Measurements from ENCODE around the gene VSIR.

VSIR gene

DNA sequence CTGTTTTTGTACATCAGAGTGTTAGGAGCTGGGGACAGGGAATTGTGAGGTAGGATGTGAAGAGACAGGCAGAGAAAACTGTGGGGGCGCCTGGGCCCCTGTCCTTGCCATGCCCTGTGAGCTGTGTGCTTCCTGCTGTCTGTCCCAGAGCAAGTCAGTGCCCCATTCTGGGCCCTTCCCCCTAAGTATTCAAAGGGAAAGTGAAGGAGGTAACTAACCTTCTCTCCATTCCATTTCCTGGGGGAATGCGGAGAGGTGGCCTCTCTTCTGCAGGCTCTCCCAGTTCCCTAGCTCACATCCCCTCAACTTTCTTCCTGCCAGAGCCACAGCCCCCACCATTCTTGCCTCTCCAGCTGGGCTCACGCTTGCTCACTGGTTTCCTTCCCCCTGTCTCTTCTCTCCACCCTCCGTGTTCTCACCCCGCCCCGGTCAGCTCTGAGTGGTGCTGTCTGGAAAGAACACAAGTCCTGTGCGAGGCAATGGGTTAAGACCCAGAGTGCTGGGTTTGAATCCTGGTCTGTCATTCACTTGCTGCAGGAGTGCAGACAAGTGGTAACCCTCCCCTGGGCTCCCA is 9.7 kb upstream of the VSIR start:
- no peaks in the 10 kb centered on the region; the same call in 1 of the 2 replicates for H4K20me1 ChIP-seq (ENCODE audit: insufficient read depth, low read length)
- no peak for DNase-seq
- no peaks in the 10 kb centered on the region for H3K9me3 ChIP-seq (ENCODE audit: insufficient read depth, low read length, severe bottlenecking)
- no peak overlapping the region for H3K27ac ChIP-seq (ENCODE audit: low read length)
- no peak; the same call in 2 of the 3 replicates for ATAC-seq (ENCODE audit: insufficient read depth, low read depth)
- TF ChIP-seq, protein P1, sequence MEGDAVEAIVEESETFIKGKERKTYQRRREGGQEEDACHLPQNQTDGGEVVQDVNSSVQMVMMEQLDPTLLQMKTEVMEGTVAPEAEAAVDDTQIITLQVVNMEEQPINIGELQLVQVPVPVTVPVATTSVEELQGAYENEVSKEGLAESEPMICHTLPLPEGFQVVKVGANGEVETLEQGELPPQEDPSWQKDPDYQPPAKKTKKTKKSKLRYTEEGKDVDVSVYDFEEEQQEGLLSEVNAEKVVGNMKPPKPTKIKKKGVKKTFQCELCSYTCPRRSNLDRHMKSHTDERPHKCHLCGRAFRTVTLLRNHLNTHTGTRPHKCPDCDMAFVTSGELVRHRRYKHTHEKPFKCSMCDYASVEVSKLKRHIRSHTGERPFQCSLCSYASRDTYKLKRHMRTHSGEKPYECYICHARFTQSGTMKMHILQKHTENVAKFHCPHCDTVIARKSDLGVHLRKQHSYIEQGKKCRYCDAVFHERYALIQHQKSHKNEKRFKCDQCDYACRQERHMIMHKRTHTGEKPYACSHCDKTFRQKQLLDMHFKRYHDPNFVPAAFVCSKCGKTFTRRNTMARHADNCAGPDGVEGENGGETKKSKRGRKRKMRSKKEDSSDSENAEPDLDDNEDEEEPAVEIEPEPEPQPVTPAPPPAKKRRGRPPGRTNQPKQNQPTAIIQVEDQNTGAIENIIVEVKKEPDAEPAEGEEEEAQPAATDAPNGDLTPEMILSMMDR (IDR thresholded peaks at IDR 0.05; ENCODE audit: borderline replicate concordance, extremely low read depth, low read length, poor library complexity, severe bottlenecking): no peak
- no peak for TF ChIP-seq EZH2 (IDR thresholded peaks at IDR 0.05; ENCODE audit: borderline replicate concordance, low read depth, low read length, severe bottlenecking)
- H3K79me2 ChIP-seq (ENCODE audit: insufficient read depth, low read length): no peaks in the 10 kb centered on the region
- no peaks in the 10 kb centered on the region for H3K4me1 ChIP-seq (ENCODE audit: insufficient read depth, low read length)
- no peak overlapping the region for H3K4me3 ChIP-seq (ENCODE audit: low read depth in 1 of 2, low read length in 2 of 2)
- no peaks in the 10 kb centered on the region for H3K36me3 ChIP-seq (ENCODE audit: insufficient read depth, low read length)
- no peak overlapping the region for H3K4me2 ChIP-seq (ENCODE audit: insufficient read depth, low read length)
- no peak overlapping the region for H3K9ac ChIP-seq (ENCODE audit: low read depth, low read length)
- no peaks in the 10 kb centered on the region for H3K27me3 ChIP-seq (ENCODE audit: insufficient read depth, low read length, poor library complexity)
- H2AFZ ChIP-seq (ENCODE audit: low read depth, low read length): no peak overlapping the region

DNA sequence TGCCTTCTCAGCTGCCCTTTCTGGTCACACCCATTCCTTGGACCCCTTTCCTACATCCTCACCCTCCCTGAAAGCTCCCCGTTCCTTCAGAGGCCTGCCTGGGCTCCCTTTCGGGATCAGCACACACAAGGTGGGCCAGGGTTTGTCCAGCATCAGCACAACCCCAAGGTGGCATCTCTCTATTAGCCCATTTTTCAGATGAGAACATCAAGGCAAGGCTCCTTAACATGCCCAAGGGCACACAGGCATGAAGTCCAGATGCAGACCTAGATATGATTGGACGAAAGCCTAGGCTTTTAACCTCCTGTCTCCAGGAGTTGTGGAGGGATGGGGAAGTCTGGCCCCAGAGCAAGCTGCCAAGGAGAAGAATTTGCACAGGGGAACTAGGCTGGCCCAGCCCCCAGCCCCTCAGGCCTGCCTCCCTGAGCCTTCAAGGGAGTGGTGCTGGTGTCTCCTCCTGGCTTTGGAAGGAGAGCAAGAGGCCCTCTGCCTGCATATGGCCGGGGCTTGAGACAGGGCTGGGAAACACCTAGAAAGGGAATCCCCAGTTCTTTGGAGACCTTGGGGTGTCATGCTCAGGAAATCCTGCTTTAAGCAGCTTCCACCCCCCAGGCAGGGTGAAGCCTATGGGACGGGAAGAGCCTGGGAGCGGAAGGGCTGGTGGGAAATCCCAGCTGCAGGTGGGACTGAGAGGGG is 9.0 kb upstream of the VSIR start:
- Histone ChIP-seq H3K4me2 (ENCODE audit: insufficient read depth, low read length) (no peak overlapping the region), H3K9ac (ENCODE audit: low read depth, low read length) (no peak overlapping the region), H4K20me1 (ENCODE audit: insufficient read depth, low read length) (no peaks in the 10 kb centered on the region; the same call in 1 of the 2 replicates), H3K9me3 (ENCODE audit: insufficient read depth, low read length, severe bottlenecking) (no peaks in the 10 kb centered on the region), H3K27ac (ENCODE audit: low read length) (no peak overlapping the region), H3K27me3 (ENCODE audit: insufficient read depth, low read length, poor library complexity) (no peaks in the 10 kb centered on the region), H2AFZ (ENCODE audit: low read depth, low read length) (no peak overlapping the region), H3K4me1 (ENCODE audit: insufficient read depth, low read length) (no peaks in the 10 kb centered on the region), H3K36me3 (ENCODE audit: insufficient read depth, low read length) (no peaks in the 10 kb centered on the region), H3K79me2 (ENCODE audit: insufficient read depth, low read length) (no peaks in the 10 kb centered on the region), H3K4me3 (ENCODE audit: low read depth in 1 of 2, low read length in 2 of 2) (no peak overlapping the region)
- TF ChIP-seq, protein P1 (IDR thresholded peaks at IDR 0.05; ENCODE audit: borderline replicate concordance, extremely low read depth, low read length, poor library complexity, severe bottlenecking): no peak
- no peak for TF ChIP-seq EZH2 (IDR thresholded peaks at IDR 0.05; ENCODE audit: borderline replicate concordance, low read depth, low read length, severe bottlenecking)
- ATAC-seq (ENCODE audit: insufficient read depth, low read depth): no peak
- no peak for DNase-seq

- Histone ChIP-seq H2AFZ (ENCODE audit: low read depth, low read length) (no peak overlapping the region), H3K27ac (ENCODE audit: low read length) (no peak overlapping the region), H3K4me2 (ENCODE audit: insufficient read depth, low read length) (no peak overlapping the region), H3K9me3 (ENCODE audit: insufficient read depth, low read length, severe bottlenecking) (no peaks in the 10 kb centered on the region), H3K36me3 (ENCODE audit: insufficient read depth, low read length) (no peaks in the 10 kb centered on the region), H3K79me2 (ENCODE audit: insufficient read depth, low read length) (no peaks in the 10 kb centered on the region), H3K27me3 (ENCODE audit: insufficient read depth, low read length, poor library complexity) (no peaks in the 10 kb centered on the region), H4K20me1 (ENCODE audit: insufficient read depth, low read length) (no peaks in the 10 kb centered on the region; the same call in 1 of the 2 replicates), H3K4me3 (ENCODE audit: low read depth in 1 of 2, low read length in 2 of 2) (no peak overlapping the region), H3K9ac (ENCODE audit: low read depth, low read length) (no peak overlapping the region), H3K4me1 (ENCODE audit: insufficient read depth, low read length) (peaks cover 10% of the 10 kb centered on the region)
- TF ChIP-seq, protein P1 (IDR thresholded peaks at IDR 0.05; ENCODE audit: borderline replicate concordance, extremely low read depth, low read length, poor library complexity, severe bottlenecking): no peak
- TF ChIP-seq EZH2 (IDR thresholded peaks at IDR 0.05; ENCODE audit: borderline replicate concordance, low read depth, low read length, severe bottlenecking): no peak
- no peak for DNase-seq
- ATAC-seq (ENCODE audit: insufficient read depth, low read depth): no peak
Measured at GRCh38 chr10:71780719-71781118, 7.4 kb upstream of the VSIR start.

All from DND-41 (cell line).